Hepatic stellate cell (primary cell): ENCODE measurements around the gene SUFU.
"Not testable (repeated sequence)": the region's sequence is repeated elsewhere in the genome, so short reads cannot be mapped to it uniquely, and the experiment has no call there.

Experiments used
- DNase-seq: peaks from one replicate; pipeline ENCODE4 v3.0.0; 2011; ENCODE audit warnings: low spot score

The SUFU gene

DNA sequence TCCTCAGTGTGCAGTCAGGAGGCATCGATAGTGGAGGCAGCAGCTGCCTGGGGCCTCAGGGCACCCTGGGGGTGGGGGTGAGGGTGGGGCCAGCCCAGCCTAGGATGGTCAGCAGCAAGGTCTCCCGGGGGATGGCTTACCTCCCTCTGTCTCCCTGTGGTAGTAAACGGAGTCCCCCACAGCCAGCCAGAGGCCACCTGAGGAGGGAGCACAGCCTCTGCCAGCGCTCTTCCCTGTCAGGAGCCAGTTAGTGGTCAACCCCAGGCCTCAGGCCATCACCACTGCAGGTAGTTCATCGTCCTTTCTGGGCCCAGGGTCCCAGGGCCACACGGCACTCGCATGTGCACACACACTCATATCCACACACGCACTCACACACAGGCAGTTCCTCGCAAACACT, 23.4 kb upstream of the SUFU start:
- DNase-seq = no peak

DNA sequence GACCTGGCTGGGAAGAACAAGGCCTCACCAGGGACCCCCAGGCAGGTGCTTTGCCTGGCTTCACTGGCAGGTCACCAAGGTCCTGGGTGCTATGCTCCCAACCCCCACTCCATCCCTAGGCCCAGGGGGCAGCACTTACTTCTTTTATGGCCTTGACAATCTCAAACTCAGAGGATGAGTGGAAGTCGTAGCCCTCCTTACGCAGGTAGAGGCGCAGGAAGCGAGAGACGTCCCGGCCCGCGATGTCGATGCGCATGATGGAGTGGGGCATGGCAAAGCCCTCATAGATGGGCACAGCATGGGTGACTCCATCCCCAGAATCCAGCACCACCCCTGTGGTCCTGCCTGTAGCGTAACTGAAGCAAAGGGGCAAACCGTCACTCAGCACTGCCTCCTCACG, 19.8 kb upstream of the SUFU start:
- DNase-seq = no peak

DNA sequence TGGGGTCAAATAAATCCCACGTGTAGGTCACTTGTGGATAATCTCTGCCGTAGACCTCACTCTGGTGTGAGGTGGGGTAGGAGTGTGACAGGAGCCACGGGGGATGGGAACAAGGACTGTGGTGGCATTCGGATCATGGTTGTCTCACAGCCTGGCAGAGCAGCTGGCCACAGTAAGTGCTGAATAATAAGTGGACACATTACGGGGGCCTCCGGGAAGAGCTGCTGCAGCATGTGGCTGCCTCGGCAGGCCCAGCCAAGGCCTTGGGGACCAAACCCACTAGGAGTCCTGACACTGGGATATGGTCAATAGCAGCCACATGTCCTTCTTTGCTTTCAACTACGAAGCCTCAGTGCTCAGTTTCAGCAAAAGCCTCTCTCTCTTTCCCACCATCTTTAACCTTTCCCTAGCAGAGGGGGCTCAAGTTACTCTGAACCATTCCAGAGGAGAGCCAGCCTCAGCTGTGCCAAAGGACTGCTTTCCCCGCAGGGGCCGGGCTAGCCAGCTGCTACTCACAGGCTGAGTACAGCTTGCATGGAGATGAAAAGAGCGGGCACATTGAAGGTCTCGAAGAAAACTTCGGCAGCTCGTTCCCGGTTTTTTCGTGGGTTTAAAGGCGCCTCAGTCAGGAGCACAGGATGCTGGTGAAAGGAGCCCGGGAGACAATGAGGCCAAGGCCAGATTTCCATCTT, 18.5 kb upstream of the SUFU start:
- DNase-seq = no peak

DNA sequence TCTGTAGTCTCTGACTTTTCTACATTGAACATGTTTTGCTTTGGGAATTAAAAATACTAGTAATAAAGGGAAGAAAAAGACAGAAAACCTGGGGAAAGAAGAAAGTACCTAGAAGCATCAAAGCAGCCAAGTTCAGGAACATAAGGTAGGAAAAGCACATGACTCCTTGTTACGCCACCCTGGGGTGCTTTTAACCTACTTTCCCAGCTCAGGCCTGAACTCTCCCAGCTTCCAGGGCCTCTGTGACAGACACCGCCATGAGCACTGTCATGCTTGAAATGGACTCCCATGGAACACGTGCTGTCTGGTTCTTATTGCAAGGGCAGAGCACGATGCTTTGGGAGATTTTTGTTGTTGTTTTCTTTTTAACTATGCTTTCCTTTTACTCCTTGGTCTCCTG, 12.6 kb upstream of the SUFU start:
- DNase-seq = no peak

DNA sequence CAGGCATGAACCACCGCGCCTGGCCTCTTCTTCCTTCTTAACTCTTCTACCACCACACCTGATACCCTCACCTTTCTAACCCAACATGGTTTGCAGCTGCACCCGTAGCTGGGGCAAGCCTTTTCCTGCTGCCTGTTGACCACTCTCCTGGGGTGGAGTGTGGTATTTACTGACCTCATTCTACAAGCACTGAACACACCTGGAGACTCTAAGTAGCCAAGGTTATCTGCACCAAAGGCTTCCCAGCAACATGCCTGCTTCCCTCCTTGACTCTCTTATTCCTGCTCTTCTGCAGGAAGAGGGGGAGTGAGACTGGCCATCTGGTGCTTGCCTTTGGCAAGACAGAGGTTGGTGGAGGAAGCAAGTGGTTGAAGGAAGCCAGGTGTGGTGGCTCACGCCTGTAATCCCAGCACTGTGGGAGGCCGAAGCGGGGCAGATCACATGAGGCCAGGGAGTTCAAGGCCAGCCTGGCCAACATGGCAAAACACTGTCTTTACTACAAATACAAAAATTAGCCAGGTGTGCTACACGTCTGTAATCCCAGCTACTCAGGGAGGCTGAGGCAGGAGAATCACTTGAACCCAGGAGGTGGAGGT, 11.3 kb upstream of the SUFU start:
- no peak for DNase-seq

DNA sequence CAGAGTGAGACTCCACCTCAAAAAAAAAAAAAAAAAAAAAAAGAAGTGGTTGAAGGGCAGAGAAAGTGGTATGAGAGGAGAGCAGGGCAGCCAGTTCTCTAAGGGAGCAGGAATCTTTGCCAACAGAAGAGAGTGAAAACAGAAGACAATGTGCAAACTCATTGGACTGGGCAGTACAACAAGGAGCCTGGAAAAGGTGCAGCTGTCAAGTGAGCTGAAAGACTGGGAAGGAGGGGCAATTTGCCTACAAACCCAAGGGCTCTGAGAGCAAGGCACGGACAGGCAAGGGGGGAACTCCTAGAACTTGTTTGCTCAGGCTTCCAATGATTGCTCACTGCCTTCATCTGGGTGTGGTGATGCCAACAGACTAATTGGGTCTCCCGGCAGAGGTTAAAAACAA, 10.8 kb upstream of the SUFU start:
- no peak for DNase-seq

DNA sequence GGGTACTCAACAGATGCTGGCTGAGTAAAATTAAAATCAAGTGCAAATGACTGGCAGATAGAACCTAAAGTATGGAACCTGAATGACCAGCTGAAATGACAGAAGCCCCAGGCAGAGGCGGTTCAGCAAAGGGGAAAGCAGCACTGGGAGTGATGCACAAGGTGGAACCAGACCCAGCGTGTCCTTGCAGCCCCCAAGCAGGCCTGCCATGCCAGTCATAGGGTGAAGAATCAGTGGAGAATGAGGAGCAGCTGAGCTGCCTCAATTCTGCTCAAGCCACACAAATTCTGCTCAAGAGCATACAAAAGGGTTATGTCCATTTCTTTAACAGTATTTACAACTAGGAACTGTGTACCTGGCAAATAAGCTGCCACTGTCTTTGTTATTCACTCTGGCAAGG, 10.0 kb upstream of the SUFU start:
- DNase-seq = no peak

DNA sequence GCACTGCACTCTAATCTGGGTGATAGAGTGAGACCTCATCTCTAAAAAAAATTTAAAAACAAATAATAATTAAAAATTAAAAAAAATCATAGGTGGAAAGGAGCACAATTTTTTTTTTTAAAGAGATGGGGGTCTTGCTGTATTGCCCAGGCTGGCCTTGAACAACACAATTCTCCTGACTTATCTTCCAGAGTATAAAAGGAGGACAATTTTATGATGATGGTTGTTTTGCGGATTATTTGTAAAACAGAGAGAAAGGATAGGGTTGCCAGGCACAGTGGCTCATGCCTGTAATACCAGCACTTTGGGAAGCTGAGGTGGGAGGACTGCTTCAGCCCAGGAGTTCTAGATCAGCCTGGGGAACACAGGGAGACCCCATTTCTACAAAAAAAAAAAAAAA, 6.2 kb upstream of the SUFU start:
- no peak for DNase-seq

DNA sequence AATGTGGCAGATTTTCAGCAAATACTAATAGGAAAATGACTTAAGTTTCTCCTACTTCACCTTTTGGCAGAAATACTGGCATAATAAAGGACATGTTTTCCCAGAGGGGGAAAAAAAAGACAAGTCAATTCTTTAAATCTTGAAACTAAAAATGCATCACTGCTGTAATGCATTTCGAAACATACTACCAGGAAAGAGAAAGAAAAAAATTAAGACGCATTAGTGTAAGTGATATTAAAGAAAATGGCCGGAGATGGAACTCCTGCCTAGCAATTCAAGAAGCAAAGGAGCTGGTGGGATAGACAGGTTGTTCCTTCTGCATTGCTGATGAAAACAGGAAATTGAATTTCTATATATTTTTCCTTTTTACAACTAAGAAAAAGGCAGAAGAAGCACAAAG, 4.4 kb upstream of the SUFU start:
- DNase-seq = no peak

DNA sequence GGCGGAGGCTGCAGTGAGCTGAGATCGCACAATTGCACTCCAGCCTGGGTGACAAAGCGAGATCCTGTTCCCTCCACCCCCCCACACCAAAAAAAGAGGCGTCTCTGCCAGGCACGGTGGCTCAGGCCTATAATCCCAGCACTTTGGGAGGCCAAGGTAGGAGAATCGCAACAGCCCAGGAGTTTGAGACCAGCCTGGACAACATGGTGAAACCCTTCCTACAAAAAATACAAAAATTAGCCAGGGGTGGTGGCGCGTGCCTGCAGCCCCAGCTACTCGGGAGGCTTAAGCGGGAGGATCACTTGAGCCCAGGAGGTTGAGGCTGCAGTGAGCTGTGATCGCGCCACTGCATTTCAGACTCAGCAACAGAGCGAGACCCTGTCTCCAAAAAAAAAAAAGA, 3.1 kb upstream of the SUFU start:
- not testable (repeated sequence) for DNase-seq

DNA sequence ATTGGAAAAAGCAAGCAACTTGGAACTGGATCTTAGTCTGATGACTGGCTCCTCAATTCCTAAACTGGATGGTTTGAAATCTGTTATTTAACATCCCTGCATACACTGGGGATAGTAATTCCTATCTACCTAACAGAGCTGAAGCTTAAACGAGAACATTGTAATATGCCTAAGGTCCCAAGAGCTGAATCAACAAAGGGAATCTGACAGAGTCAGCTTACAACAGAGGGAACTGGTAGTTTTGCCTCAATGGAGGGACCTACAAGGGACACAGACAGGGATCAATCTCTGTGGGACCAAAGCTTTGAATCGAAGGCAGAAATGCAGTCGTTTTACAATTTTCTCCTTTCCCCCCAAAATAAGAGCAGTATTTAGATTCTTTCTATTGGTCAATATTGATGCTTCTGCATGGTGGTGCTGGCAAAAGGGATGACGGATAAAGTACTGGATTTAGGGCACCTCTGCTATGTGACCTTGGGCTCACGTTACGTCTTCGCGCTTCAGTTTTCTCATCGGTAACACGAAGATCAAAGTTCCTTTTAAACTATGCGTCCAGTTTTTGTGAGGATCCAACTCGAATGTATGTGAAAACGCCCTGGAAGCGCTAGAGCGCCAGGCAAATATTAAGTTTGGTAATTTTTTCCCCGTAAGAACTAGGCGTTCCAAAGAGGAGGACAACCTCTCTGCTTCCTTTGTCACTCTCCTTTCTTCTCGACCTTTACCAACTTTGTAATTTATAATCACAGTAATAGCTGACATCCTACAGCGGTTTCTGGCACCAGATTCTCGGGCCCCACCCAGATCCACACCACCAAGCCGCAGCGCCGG, 2.4 kb upstream of the SUFU start:
- no peak for DNase-seq

DNA sequence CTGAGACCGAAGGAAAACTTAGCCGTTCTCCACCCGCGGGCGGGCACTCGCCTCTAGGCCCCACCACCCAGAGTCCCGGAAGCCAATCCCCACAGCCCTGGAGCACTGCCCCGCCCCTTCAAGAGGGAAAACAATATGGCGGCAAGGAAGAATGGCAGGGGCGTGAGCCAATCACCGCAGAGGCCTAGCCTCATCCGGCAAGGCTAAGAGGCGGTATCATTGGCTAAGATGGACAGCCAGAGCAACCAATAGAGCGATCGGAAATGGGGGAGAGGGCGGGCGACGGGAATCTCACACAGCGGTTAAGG, 1.8 kb upstream of the SUFU start:
- peak; percentile 99 for DNase-seq

DNA sequence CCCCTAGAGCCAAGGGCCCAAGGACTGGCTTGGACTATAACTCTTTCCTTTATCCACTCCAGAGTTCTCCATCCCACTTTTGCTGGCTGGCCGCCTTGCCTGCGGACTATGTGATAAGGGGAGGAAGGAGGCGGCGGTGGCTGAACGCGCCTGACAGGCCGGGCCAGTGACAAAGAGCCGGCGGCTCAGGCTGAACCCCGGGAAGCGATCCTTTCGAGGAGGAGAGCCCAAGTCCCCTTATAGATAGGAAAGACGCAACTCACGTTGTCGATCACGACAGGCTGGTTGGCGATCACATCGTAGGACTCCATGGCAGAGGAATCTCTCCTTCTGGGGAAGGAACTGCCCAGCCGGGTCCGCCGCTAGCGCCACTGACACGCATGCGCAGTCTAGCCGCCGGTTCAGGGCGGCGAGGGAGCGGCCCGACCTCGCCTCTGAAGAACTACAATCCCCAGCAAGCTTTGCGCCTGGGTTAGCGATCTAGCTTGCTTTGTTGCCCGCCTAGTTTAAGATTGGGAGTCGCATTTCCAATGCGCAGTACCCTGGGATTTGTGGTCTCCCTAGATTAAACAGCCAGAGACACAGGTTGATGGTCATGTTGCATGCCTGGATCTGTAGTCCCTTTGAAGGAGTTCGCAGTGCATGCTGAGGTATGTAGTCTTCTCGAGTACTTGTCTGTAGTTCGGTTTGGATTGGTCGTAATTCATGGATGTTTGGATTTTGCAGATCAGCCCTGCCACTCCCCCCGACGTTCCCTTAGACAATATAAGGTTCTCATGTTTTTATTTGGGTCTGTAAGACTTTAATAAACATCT, 1.2 kb upstream of the SUFU start, which contains the start of gene ACTR1A:
Gene ACTR1A (minus strand): TSS at position 376 of the 815 bp plus-strand sequence. CDS start 65 bp downstream, at position 311.
- peak; percentile 91 for DNase-seq

DNA sequence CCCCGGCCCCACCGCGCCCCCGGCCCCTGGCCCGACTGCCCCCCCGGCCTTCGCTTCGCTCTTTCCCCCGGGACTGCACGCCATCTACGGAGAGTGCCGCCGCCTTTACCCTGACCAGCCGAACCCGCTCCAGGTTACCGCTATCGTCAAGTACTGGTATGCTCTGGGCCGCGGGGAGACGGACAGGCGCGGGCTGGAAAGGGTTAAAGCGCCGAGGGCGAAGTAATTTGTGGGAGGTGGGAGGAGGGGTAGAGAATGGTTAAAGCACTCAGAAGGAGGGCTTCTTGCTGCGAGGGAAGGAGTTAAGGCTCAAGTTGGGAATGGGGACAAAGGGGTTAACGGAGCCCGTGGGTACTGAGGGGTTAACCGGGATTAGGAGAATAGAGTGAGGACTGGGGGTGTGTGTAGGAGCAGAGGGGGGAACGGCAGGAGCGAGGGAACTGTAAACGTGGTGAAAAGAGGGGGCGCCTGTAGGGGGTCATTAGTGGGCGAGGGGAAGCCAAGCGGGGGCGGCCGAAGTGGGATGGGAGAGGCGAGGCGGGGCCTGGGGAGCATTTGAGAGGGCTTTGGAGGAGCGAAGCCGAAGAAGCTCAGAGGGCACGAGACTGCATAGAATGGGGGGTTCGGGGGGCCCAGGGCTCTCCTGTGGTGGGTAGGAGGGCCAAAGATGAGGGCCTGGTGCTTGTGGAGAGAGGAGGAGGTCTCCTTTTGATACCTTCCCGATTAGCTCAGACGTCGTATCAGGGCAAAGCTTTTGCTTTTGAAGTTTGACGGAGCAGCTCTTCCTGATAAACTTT, 605 bp downstream of the SUFU start:
- no peak for DNase-seq

DNA sequence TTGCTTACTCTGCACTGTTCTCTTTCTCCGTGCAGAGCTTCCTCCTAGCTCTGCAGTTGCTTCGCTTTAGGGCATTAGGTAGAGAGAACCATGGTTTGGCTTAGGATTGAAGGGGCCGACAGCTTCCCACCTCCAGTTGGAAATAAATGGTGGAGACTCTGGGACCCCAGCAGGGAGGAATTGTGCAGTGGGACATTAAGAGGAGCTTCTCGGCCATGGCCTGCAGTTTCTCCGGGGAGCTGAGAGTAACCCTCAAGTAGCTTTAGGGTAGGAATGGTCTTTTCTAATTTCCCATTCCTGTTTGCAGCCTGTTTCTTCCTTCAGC, 1.2 kb downstream of the SUFU start:
- no peak for DNase-seq

DNA sequence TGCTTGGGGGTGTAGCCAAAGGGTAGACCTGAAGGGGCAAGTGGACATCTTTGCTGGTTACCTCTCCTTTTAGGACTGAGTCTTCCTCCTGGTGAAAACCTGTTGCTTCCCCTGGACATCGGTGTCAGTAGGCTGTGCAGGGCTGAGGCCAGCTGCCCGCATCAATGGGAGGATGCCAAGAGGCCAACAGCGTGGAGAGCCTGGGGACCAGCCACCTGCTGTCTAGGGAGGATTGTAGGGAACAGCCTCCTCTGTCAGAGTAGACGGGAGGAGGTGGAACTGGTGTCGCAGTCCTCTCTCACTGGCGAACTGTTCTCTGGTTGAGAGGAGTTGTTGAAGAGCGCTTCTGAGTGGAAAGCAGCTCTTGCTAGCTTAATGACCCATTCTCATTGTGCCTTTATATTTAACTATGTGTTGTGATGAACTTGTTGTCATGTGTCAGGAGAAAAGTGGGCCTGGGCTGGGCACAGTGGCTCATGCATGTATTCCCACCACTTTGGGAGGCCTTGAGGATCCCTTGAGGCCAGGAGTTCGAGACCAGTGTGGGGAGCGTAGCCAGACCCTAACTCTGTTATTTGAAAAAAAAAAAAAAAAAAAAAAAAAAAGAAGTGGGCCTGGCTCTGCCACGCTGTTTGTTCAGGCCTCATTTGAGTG, 1.8 kb downstream of the SUFU start:
- no peak for DNase-seq

DNA sequence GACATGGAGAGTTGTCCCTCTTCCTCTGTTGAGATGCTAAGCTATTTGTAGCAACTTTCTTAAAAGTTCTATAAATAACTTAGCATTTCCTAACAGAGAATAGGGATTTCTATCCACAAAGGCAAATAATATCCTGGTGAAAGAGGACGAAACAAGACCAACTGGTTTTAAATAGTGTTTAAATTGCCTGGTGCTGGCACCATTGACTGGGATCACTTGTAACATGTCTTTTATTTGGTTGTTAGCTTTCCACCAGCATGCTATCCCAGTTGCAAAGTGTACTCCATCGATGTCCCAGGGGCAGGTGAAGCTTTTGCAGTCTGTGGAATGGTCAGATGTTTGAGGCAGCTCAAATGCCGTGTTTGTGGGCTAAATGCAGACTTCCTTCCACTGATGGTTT, 3.7 kb downstream of the SUFU start:
- no peak for DNase-seq

DNA sequence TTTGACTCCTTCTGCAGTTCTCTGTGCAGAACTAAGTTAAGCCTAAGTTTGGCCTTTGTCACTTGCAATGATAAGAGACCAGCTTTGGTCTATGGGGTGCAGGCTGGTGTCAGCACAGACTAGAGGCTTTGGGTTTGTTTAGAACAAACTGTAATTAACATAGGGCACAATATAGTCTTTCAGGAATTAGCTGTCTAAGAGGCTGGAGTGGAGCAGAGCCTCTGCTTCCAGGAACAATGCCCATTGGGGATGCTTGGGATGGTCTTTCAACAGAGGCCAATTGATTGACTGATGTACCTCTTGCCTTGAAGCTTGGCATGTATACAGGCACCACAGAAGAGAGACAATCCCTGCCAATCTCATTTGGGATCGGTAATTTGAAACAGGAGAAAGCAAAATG, 4.7 kb downstream of the SUFU start:
- no peak for DNase-seq

DNA sequence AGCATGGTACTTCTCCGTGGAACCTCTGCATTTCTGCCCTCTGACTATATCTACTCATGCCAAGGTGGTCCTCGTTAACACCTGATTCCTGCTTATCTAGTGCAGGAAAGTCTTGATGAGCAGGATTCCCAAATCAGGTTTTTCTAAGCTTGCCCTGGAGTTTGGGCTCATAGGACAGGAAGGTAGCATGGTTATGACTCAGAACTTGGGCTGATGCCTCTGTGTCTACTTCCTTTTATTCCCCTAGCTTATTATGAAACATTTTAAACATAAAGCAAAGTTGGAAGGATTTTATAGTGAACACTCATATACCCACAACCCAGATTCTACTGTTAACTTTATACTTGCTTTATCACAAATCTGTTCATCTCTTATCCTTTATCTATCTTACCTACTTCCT, 5.6 kb downstream of the SUFU start:
- no peak for DNase-seq

DNA sequence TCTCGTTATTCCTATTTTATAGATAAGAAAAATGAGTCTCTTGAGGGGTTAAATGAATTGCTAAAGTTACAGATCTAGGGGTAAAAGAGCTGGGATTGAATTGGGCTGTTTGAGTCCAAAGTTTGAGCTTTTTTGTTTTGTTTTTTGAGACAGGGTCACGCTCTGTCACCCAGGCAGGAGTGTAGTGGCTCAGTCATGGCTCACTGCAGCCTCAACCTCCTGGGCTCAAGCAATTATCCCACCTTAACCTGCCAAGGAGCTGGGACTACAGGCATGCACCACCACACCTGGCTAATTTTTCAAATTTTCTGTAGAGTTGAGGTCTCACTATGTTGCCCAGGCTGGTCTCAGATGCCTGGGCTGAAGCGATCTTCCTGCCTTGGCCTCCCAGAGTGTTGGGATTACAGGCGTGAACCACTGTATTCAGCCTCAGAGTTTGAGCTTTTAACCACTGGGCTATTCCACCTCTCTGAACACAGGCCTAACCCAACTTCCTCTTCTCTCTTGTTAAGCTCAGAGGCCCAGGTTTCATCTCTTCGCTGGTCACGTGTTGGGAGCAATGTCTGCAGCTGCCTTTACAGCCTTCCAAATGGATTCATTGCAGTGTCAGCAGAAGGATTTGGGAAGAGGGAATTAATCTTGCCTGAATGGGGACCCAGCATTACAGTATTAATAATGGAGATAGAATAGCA, 8.0 kb downstream of the SUFU start:
- no peak for DNase-seq
